NCI-H82 treated with DMSO at 0.1 percent for 48 hours (cell line): ENCODE results near the gene KLK14.

ENCODE experiments used
- DNase-seq: peaks from one replicate; lab custom pipeline; 2025; ENCODE audit not compliant: unreplicated experiment; lab: John Stamatoyannopoulos, UW

Gene KLK14

DNA sequence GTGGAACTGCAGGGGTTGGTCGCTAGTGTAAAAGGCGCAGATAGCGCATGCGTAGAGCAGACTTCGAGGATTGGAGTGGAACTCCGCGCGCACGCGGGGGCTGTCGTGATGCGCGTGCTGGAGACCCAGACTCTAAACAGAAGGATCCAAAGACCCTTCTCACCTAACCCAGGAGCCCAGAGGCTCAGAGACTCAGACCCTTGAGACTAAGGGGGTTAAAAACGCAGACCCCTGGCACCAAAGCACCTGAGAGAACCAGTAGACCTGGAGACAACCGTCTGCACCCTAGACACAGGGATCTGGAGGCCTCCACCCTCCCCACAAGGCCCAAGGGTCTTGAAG, 26.1 kb upstream of the KLK14 start:
- DNase-seq = no peak

DNA sequence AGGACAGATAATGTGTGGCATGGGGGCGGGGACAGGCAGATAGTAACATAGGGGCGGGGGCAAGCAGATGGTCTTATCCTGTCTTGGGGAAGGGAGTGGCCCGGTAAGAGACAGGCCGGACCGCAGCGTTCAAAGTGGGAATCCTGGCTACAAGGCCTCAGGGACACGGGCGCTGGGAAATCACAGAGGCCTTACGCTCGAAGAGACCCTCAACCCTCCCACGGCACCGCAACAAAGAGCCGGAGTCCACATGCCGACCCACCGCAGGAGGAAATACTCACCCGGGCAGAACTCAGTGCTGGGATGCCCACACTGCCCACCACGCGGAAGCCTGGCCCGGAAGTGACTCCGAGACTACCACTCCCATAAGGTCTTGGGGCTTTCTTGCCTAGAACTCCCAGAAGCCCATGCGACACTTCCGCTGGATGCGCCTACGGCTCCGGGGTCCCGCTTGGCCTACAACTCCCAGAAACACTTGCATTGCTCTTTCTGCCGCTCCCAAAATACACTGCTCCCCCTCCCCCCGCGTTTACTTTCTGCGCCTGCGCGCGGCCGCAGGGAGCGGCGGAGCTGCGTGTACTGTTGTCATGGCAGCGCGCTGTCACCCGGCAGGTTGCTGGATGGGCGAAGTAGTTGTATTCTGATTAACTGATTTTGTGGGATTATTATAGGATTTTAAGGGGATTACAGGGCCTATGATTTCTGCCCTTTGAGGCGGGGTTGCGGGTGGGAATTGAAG, 25.5 kb upstream of the KLK14 start, which contains the start of gene CTU1:
Gene CTU1 (minus strand): TSS at position 344 of the 739 bp plus-strand sequence. CDS start 3,840 bp downstream, outside the sequence.
- DNase-seq = peak; percentile 98

DNA sequence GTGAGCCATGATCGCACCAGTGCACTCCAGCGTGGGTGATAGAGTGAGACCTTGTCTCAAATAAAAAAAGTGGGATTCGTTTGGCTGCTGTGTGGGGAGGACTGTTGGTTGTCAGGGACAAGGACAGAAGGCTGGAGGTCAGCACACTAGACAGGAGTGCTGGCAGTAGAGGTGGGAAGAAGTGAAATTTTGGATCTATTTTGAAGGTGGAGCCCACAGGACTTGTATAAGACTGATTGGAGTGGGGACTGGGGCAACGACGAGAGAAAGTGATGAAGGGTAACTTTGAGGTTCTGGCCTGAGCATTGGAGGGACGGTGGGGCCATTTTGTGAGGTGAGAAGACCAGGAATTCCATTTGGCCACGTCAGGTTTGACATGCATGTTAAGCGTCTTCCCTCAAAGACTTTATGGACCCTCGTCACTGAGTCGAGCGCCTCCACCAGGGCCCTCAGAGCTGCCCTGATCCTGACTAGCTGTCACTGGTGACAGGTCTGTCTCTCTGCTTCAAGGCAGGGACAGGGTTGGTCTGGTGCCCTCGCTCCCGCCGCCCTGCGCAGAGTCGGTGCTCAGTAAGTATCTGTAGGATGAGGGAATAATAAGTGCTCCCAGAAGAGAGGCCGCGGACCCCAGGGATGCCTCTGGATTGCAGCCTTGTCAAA, 24.8 kb upstream of the KLK14 start:
- no peak for DNase-seq

DNA sequence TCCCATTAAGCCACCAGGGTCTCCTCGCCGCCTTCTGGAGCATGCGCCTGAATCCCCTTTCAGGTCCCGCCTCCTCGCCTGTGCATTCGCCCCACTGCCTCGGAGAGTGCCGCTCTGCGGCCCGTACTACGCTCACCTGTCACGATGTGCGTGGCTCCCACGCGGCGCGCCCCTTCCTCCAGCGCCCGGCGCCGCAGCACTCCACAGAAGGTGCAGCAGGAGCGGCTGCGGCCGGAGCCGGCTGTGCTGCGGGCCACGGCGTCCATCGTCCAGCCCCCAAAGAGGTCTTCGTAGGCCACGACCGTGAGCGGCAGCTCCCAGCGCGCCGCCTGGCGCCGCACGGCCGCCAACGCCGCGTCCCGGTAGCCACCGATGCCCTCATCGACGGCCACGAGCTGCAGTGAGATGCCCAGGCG, 21.2 kb upstream of the KLK14 start:
- DNase-seq = no peak

DNA sequence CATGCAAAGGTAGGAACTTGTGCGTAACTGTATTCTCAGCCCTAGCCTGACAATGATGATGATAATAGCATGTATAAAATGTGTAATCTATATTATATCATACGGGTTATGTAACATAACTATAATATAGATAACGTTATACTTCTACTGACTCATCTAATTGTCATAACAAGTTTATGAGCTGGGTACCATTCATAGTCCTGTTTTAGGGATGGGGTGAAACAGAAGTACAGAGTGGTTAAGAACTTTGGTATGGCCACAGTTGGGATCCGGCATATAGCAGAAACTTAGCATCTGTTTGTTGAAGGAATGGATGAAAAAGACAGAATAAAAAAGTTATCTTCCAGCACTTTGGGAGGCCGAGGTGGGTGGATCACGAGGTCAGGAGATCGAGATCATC, 20.3 kb upstream of the KLK14 start:
- DNase-seq = no peak

DNA sequence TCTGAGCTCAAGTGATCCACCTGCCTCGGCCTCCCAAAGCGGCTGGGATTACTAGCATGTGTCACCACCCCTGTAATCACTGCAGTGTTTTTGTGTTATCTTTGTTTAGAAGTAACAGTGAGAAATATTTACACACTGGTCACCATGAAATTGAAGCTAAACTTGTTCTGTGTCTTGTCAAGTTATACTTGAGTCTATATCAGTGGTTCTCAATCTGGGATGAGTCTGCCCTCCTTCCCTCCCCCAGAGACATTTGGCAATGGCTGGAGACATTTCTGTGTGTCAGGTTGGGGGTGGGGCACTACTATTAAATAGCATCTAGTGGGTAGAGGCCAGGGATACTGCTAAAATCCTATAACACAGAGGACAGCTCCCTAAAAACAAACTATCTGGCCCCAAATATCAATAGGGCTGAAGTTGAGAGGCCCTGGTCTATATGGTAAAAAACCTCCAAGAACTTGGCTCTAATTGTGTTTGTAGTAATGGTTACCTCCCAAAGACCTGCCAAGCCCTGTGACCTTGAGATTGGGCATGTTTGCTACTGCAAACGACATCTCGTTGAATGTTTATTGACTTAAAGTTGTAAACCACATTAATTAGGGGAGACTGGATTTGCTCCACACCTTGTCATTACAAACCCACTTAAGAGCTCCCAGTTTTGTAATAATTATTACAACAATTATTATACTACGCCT, 18.6 kb upstream of the KLK14 start:
- DNase-seq = no peak

DNA sequence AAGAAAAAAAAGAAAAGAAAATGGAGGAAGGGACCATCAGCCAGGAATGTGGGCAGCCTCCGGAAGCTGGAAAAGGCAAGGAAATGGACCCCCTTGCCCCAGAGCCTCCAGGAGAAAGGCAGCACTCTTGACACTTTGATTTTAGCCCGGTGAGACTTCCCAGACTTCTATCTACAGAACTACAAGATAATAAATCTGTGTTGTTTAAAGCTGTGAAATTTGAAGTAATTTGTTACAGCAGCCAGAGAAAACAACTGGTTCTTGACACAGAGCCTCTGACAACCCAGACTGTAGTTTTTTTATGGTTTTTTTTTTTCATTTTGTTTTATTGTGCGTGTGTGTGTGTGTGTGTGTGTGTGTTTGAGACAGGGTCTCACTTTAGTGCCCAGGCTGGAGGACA, 17.9 kb upstream of the KLK14 start:
- no peak for DNase-seq

DNA sequence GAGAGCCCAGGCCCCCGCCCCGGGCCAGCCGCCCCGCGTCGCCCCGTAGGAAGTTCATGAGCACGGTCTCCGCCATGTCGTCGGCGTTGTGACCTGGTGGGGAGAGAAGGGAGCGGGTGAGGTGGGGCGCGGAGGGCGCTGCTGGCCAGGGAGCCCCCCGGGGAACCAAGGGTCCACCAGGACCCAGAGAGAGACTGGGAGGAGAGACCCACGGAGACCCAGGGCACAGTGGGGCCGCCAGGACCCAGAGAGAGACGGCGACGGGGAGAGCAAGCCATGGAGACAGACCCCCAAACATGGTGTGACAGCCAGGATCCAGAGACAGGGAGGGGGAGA, 16.3 kb upstream of the KLK14 start:
- DNase-seq = no peak

DNA sequence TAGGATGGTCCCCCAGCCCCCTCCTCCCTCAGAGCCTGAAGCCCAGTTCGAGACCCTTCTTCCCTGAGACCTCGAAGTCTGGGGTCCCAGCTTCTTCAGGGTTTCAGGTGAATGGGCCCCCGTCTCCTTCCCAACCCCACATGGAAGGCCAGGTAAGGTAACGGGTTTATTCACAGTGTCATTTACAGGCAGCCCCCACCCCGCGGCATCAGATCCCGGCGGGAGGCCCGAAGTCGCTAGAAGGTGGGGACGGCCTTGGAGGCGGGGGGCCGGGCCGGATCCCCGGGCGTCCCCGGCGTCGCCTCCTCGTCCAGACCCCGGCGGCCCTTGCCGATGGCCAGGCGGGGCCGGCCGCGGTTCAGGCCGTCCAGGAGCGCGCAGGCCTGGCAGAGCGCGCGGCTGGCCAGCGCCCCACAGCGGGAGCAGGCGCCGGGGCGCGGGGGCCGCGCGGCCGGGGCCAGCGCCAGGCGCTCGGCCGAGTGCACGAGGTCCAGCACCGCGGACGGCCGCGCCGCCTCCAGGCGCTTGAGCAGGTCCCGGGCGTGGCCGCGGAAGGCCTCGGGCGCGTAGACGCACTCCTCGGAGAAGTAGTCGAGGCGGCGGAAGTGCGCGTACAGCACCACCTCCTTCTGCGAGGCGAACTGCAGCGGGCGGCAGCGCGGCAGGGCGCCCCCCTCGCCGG, 15.8 kb upstream of the KLK14 start:
- no peak for DNase-seq

DNA sequence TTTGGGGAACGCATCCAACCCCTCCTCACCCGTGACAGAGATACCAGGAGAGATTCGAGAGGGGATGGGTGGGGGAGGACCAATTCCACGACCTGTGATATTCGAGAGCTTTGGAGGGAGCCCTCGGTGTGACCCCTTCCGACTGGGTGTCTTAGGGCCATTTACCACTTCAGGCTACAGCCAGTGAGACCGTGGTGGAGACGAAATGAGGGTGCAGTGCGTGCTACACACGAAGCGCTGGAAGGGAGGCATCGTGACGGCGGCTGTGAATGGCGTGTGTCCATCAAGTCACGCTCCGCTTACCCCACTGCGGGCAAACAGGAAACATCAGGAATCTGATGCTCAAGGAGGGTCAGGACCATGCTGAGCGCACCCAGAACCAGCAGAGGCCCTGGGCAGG, 15.1 kb upstream of the KLK14 start:
- no peak for DNase-seq

DNA sequence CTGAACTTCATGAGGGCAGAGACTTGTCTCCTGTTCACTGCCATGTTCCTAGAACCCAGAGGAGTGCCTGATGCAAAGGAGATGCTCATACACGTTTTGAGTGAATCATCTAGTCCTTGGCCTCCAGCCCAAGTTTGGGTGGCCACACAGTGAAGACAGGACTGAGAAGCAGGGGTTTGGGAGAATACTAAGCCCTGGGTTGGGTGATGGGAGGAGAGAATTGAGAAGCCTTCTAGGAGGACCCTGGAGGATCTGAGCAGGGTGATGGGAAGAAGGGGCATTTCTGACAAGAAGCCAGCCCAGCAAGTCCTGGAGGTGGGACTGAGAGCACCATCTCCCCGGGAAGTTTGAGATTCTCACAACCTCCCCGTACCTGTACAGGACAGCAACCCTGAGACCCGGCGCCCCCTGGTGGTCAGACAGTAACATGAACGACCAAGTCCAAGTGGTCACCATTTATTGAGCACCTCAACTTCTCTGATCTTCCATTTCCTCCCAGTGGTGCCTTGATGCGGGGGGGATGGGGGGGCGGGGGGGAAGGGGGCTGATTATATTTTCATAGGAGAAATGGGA, 14.6 kb upstream of the KLK14 start:
- DNase-seq = peak; percentile 8

DNA sequence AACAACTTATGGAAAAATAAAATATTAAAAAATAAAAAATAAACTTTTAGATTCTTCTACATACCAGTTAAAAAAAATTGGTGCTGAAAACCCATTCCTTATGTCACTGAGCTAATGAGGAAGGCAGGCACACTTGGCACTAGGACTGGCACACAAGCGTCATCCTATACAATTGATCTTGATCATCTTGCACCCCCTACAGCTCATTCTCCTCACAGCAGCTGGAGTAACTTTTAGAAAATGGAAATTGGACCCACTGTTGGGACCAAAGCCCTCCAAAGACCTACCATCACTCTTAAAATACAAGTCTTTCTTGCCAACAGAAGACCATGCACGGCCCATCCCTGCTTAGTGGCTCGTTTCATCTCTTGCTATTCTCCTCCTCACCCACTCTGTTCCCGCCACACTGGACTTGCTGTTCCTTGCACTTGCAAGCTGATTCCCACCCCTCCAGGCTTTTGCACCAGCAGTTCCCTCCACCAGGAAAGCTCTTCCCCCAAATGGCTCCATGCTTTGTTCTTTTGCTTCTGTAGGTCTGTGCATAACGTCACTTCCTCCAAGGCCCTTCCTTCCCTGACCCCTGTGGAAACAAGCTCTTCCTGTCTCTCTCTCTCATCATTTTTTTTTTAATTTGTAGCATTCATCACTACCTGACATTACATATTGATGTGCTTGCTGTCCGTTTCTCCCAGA, 13.9 kb upstream of the KLK14 start:
- DNase-seq = peak; percentile 1

DNA sequence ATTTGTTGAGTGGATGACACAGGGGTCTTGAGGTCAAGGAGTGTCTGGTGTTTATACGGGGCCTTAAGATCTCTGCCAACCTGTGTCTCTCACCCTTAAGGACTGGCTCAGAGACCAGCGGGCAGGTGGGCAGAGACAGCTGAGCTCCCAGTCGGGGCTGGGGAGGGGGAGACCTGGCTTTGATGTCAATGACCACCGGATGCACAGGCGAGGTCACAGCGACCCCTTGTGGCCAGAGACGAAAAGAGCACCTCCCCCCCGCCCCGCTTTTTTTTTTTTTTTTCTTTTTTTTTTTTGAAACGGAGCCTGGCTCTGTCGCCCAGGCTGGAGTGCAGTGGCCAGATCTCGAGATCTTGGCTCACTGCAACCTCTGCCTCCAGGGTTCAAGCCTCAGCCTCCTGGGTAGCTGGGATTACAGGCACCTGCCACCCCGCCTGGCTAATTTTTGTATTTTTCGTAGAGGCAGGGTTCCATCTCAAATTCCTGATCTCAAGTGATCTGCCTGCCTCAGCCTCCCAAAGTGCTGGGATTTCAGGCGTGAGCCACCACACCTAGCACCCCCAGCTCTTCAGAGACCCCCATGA, 12.1 kb upstream of the KLK14 start:
- DNase-seq = no peak

DNA sequence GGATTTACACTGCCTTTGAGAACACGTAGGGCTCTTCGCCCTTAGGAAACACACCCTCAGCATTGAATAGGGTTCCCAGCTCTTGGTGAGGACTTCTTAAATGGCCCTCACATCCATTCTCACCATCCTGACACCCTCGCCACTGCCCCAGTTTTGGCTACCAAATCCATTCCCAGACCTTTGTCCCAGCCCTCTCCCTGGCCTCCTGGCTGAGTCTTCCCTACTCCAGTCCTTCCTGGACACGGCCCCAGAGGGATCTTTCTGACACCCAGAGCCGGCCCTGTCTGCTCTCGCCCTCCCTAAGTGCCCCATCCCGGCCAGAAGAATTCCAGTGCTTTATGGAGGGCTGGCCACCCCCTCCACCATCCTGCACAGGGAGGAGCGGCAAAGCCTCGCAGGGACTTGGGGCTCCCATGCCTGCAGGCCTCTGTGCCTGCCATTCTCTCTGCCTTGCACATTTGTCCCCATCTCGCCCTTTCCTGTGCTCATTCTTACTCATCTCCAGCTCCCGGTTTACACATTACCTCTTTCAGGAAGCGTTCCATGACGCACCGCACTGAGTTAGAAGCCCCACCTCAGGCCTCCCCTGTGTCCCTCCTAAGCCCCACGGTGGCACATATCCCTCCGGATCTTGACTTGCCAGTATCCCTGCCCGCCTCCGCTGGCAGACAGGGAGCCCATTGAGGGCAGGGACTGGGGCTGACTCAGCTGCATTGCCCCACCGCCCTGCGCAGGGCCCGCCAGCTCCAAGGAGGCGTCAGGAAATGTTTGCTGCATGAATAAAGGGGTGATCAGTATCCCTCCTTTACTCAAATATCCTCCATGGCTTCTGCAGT, 11.0 kb upstream of the KLK14 start:
- no peak for DNase-seq

DNA sequence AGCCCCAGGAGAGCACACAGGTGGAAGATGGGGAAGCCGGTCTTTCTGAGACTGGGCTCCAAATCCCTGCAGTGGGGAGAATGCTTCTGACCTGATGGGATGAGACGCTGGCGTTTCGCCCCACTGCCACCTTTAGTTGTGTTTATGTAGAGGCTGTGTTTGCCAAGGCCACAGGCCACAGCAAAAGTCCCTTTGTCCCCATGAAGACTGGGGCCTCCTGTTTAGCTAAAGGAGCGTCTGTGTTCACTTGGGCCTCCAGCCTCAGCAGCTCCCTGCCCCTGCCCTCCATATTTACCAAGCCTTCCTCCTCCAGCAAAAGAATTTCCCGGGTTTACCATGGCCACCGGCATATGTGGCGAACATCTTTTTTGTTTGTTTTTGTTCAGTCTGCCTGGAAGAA, 10.4 kb upstream of the KLK14 start:
- no peak for DNase-seq

DNA sequence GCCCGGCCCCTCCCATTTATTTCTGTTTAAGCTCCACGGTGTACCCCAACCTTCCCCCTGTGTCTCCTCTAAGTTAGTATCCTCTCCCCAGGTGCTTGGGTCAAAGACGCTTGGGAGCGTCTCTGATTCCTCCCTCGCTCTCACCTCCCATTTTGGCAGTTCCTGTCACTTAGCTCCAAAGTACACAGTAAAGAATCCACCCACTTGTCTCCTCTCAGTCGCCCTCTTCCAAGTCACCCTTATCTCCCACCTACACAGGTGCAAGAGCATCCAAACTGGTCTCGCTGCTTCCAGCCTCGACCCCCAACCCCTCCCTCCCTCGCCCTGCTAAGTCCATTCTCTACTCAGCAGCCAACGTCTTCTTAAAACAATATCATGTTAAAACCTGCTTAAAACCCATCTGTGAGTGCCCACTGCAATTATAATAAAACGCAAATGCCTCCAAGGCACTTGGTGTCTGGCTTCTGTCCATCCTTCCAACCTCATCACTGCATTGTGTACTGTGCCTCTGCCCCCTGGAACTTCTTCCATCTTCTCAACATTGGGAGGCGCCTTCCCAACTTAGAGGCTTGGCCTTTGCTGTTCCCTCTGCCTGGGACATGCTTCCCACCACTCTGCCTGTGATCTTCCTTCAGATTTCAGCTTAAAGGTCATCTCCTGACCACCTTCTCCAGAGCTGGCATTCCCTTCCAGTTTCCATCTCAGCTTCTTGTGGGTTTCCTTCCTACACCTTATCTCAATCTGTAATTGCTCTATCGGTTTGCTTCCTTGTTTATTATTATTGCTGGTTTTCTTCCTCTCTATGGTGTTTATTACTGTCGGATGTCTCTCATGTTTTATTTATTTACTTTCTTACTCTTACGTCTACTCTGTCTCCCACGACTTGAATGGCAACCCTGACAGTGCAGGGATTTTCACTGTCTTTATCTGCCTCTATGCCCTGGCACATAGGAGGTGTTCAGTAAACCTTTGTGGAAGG, 9.5 kb upstream of the KLK14 start:
- DNase-seq = no peak

DNA sequence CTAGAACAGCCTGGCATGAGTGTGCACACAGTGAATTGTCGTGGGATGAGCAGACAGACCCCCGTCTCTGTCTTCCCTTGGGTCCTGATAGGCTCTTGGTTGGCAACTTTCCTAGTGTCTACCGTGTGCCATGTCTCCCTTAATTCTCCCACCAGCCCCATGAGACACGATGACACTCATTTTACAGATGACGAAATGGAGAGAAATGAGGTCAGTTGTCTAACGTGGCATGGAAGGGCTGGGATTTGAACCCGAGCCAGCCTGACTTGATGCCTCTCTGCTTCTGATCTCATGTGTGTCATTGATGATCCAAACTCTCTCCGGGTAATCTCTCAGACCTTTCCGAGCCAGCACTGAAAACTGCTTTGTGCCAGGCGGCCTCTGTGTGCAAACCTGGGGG, 8.4 kb upstream of the KLK14 start:
- no peak for DNase-seq

DNA sequence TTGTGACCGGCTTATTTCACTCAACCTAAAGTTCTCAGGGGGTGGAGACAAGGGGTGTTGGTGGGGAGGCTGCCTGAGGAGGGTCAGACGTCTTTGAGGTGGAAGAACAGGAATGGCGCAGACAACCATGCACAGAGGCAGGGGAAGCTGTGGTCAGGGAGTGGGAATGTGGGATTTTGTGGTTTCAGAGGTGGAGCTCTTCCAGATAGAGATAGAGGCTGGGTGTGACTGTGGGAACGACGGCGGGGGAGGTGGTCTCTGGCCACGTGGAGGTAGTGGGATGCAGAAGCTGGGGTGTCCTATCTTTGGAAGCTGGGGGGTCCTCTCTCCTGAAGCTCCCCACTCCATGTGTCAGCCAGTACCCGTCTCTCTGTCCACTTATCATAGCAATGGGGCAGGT, 7.8 kb upstream of the KLK14 start:
- DNase-seq = no peak
